Skeletal muscle tissue (tissue), 4 donors: ENCODE results near the gene CHAT. TPM values are rescaled to one million over a fixed set of nuclear protein-coding genes. Genes with fewer than 3 reads are reported as not detected.

Experiments used
- H3K27ac ChIP-seq: one replicate; pipeline ENCODE4 v1.7.0; 2013; ENCODE audit warnings: mild to moderate bottlenecking, low read depth, low read length, inconsistent platforms
- H3K27me3 ChIP-seq, 3 donors: one replicate each; pipeline ENCODE4 v1.7.0; 2013; ENCODE audit warnings: low read length in 3 of 3; ENCODE audit not compliant: control insufficient read depth in 3 of 3, insufficient read depth in 3 of 3
- H3K36me3 ChIP-seq, 3 donors: one replicate each; pipeline ENCODE4 v1.7.0; 2013; ENCODE audit warnings: low read length in 3 of 3; ENCODE audit not compliant: control insufficient read depth in 3 of 3, insufficient read depth in 3 of 3
- H3K4me1 ChIP-seq, 3 donors: one replicate each; pipeline ENCODE4 v1.7.0; 2013; ENCODE audit warnings: low read length in 3 of 3, mild to moderate bottlenecking in 3 of 3; ENCODE audit not compliant: control insufficient read depth in 3 of 3, insufficient read depth in 3 of 3
- H3K4me3 ChIP-seq, 3 donors: one replicate each; pipeline ENCODE4 v1.7.0; 2013; ENCODE audit warnings: low read length in 3 of 3
- H3K9ac ChIP-seq, 3 donors: one replicate each; pipeline ENCODE4 v1.7.0; 2013; ENCODE audit warnings: low read length in 3 of 3, mild to moderate bottlenecking in 3 of 3, moderate library complexity in 2 of 3, low read depth in 1 of 3
- H3K9me3 ChIP-seq, 3 donors: one replicate each; pipeline ENCODE4 v1.7.0; 2013; ENCODE audit warnings: low read length in 3 of 3; ENCODE audit not compliant: control insufficient read depth in 3 of 3
- total RNA-seq: library from RNA; depleted of rRNA; stranded (reverse); fragments of >200 nt; gene quantifications from one replicate; pipeline ENCODE4 v1.2.3, GENCODE V29; 2014
- donor health status: Osteomylitis.

Gene CHAT
- total RNA-seq, 1 donor from 2014 or later = not detected

- H3K27me3 ChIP-seq = peaks cover 0 to 31% (median 23%) of the 10 kb centered on the region in 3 donors
- H3K27ac ChIP-seq = no peak overlapping the region
- H3K4me3 ChIP-seq = no peak overlapping the region
Measured at GRCh38 chr10:49596493-49596809, 17.4 kb upstream of the CHAT start.

GRCh38 chr10:49596836-49597235 is 17.0 kb upstream of the CHAT start:
- no peak overlapping the region for H3K9ac ChIP-seq
- H3K36me3 ChIP-seq = no peaks in the 10 kb centered on the region
- H3K27me3 ChIP-seq = peaks cover 3 to 34% (median 23%) of the 10 kb centered on the region in 3 donors
- no peak overlapping the region for H3K4me3 ChIP-seq
- H3K9me3 ChIP-seq = no peaks in the 10 kb centered on the region
- no peaks in the 10 kb centered on the region for H3K4me1 ChIP-seq
- H3K27ac ChIP-seq = no peak overlapping the region

More at GRCh38 chr10:49596493-49596809, 17.4 kb upstream of the CHAT start:
- Histone ChIP-seq H3K9me3 (no peaks in the 10 kb centered on the region), H3K9ac (no peak overlapping the region), H3K36me3 (no peaks in the 10 kb centered on the region), H3K4me1 (no peaks in the 10 kb centered on the region)

DNA sequence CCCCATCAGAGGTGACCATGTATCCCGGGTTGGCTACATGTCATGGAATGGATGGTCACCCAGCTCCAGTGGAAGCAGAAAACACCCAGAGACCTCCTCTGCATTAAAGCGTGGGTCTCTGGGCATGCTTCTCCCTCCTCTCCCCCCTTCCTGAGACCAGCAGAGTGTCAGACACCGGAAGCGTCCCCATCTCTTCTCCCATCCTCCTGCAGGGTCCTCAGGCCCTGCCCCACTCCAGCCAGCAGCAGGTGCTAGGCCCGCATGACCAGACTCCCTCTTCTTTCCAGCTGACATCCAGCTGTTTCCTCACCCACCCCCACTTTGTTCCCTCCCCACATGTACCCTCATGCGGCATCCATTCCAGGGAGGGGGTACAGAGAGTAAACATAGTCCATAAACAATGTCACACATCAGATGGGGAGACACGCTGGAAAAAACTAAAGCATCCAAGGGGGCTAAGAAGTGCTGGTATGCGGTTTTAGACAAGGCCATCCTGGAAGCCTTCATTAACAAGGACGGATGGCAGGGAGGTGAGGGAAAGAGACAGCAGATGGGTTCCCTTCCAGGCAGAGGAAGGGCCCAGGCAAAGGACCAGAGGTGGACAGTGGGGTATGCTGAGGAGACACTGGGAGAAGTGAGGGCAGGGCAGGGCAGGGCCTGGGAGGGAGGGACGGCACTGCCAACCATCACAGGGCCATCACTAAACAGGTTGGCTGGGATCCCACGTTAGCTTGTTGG is 16.2 kb upstream of the CHAT start:
- Histone ChIP-seq H3K27me3 (peaks cover 8 to 40% (median 23%) of the 10 kb centered on the region in 3 donors), H3K4me1 (no peaks in the 10 kb centered on the region), H3K9me3 (no peaks in the 10 kb centered on the region), H3K9ac (no peak overlapping the region), H3K27ac (no peak overlapping the region), H3K4me3 (no peak overlapping the region), H3K36me3 (no peaks in the 10 kb centered on the region)

GRCh38 chr10:49598164-49598856 is 15.5 kb upstream of the CHAT start:
- H3K9me3 ChIP-seq = no peaks in the 10 kb centered on the region
- peaks cover 8 to 38% (median 18%) of the 10 kb centered on the region in 3 donors for H3K27me3 ChIP-seq

DNA sequence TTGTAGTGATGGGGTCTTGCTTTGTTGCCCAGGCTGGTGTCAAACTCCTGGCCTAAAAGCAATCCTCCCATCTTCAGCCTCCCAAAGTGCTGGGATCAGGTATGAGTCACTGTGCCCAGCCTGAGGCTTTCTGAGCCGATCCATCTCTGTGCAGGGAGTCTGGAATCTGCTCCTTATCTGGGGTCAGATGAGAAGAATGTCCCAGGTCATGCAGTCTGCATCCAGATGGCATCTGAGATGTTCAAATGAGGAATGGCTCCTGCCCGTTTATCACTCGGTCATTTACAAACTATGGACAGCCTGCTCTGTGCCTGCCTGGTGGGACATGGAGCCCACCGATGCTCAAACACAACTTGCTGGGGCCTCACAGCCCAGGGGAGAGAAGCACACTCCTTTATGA is 14.9 kb upstream of the CHAT start:
- H3K4me3 ChIP-seq = no peak overlapping the region
- H3K4me1 ChIP-seq = no peaks in the 10 kb centered on the region
- peaks cover 9 to 31% (median 11%) of the 10 kb centered on the region in 3 donors for H3K27me3 ChIP-seq

More at GRCh38 chr10:49598164-49598856, 15.5 kb upstream of the CHAT start:
- no peaks in the 10 kb centered on the region for H3K36me3 ChIP-seq
- no peak overlapping the region for H3K27ac ChIP-seq
- no peak overlapping the region for H3K4me3 ChIP-seq
- no peaks in the 10 kb centered on the region for H3K4me1 ChIP-seq
- no peak overlapping the region for H3K9ac ChIP-seq

DNA sequence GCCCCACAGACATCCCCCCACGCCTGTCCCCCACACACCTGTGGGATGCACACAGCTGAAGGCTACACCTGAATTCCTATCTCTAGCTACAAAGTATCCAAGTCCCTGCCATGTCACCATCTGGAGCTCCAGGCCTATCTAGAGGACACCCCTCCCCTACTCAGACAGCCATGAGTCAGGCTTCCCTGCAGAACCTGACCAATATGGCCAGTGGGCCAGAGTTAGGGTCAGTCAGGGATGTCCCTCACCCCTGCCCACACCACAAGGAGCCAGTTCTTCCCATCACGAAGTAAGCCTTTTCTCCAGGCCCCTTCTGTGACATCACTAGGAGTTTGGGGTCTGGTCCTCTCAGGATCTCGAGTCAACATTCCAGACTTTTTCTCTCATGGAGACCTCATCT is 14.3 kb upstream of the CHAT start:
- Histone ChIP-seq H3K4me3 (no peak overlapping the region), H3K9me3 (no peaks in the 10 kb centered on the region), H3K36me3 (no peaks in the 10 kb centered on the region), H3K27ac (no peak overlapping the region), H3K4me1 (no peaks in the 10 kb centered on the region), H3K9ac (no peak overlapping the region), H3K27me3 (peaks cover 9 to 30% (median 12%) of the 10 kb centered on the region in 3 donors)

More for the DNA sequence above, 14.9 kb upstream of the CHAT start:
- Histone ChIP-seq H3K36me3 (no peaks in the 10 kb centered on the region), H3K9me3 (no peaks in the 10 kb centered on the region), H3K27ac (no peak overlapping the region), H3K9ac (no peak overlapping the region)

DNA sequence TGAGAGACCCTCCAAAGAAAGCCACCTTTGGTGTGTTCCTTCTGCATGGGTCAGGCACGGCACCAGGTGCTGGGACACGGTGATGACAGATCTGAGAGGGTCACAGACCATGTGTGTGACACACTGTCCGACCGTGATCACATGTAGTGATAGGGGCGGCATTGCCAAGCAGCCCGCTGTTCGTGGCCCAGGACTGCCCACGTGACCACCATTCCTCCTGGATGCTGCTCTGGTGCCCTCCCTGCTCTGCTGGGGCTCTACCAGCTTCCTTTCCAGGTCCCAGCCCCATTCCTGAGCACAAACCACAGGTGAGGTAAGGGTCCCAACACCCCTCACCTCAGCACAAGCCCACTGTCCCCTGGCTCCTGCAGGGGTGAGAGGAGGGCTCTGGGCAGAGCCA is 13.8 kb upstream of the CHAT start:
- peaks cover 9 to 30% (median 12%) of the 10 kb centered on the region in 3 donors for H3K27me3 ChIP-seq
- no peak overlapping the region for H3K27ac ChIP-seq

DNA sequence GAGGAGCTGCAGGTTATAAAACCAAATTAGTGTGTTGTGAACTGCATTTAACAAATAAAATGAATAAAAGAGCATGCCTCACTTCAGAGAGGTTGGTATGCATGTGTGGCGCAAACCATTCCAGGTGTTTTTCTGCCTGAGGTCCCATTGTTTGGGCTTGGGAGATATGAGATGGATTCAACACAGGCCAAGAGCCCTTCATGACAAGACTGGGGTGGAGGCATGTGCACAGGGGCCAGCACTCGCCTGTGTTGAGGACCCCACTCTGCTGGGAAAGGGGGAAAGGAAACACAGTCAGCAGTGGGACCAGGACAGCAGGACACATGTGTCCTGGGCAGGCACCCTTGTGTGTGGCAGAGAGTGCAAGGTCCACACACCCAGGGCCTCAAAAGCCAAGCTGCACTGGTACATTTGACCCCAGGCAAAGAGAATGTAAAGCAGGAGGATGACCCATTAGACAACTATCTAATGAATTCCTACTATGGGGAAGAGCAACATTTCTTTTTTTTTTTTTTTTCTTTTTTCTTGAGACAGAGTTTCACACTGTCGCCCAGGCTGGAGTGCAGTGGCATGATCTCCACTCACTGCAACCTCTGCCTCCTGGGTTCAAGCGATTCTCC is 12.9 kb upstream of the CHAT start:
- peaks cover 15 to 30% (median 15%) of the 10 kb centered on the region in 3 donors for H3K27me3 ChIP-seq
- no peak overlapping the region for H3K9ac ChIP-seq
- H3K4me1 ChIP-seq = no peaks in the 10 kb centered on the region
- no peak overlapping the region for H3K27ac ChIP-seq
- H3K4me3 ChIP-seq = no peak overlapping the region
- H3K36me3 ChIP-seq = no peaks in the 10 kb centered on the region
- H3K9me3 ChIP-seq = no peaks in the 10 kb centered on the region

More for the DNA sequence above, 13.8 kb upstream of the CHAT start:
- no peaks in the 10 kb centered on the region for H3K36me3 ChIP-seq
- H3K9ac ChIP-seq = no peak overlapping the region
- no peak overlapping the region for H3K4me3 ChIP-seq
- no peaks in the 10 kb centered on the region for H3K4me1 ChIP-seq
- no peaks in the 10 kb centered on the region for H3K9me3 ChIP-seq

- Histone ChIP-seq H3K27me3 (peaks cover 15 to 35% (median 15%) of the 10 kb centered on the region in 3 donors), H3K9ac (no peak overlapping the region)
Measured at GRCh38 chr10:49601857-49602256, 12.0 kb upstream of the CHAT start.

More at GRCh38 chr10:49601857-49602256, 12.0 kb upstream of the CHAT start:
- H3K4me1 ChIP-seq = no peaks in the 10 kb centered on the region
- H3K4me3 ChIP-seq = no peak overlapping the region
- H3K9me3 ChIP-seq = no peaks in the 10 kb centered on the region
- no peaks in the 10 kb centered on the region for H3K36me3 ChIP-seq
- H3K27ac ChIP-seq = no peak overlapping the region
